Large intestine (tissue), 3 donors: ENCODE data around the gene TBC1D22A. TPM values are rescaled to one million over a fixed set of nuclear protein-coding genes. Genes with fewer than 3 reads are reported as not detected.

Experiments used
- DNase-seq, 2 donors: peaks; one replicate each; pipeline versions ENCODE4 v3.0.0 to v3.0.0-alpha.2; 2013
- H3K27ac ChIP-seq: one replicate; pipeline ENCODE4 v1.5.1; 2013; ENCODE audit warnings: low read length
- H3K27me3 ChIP-seq: 2 replicates; pipeline ENCODE4 v1.6.1; 2013; ENCODE audit warnings: low read length; ENCODE audit not compliant: control insufficient read depth, insufficient read depth
- H3K36me3 ChIP-seq: 2 replicates; pipeline ENCODE4 v1.6.1; 2013; ENCODE audit warnings: low read length; ENCODE audit not compliant: control insufficient read depth, insufficient read depth
- H3K4me1 ChIP-seq: one replicate; pipeline ENCODE4 v1.6.1; 2013; ENCODE audit warnings: low read length; ENCODE audit not compliant: control insufficient read depth, insufficient read depth
- H3K4me3 ChIP-seq: one replicate; pipeline ENCODE4 v1.5.1; 2013; ENCODE audit warnings: low read length
- H3K9me3 ChIP-seq: one replicate; pipeline ENCODE4 v1.6.1; 2013; ENCODE audit warnings: mild to moderate bottlenecking, low read depth, low read length, moderate library complexity; ENCODE audit not compliant: control insufficient read depth
- WGBS: methylation state at CpG from one replicate; pipeline ENCODE4 v1.1.5; 2013; ENCODE audit warnings: low lambda C conversion rate; ENCODE audit not compliant: insufficient coverage; 5-methylcytosine and 5-hydroxymethylcytosine counted together
- polyA plus RNA-seq: library from polyadenylated mRNA; unstranded; fragments of 120-200 nt; gene quantifications from one replicate; pipeline ENCODE4 v1.2.1, GENCODE V29; 2013

The TBC1D22A gene
- polyA plus RNA-seq, 1 donor: 21.5 TPM

DNA sequence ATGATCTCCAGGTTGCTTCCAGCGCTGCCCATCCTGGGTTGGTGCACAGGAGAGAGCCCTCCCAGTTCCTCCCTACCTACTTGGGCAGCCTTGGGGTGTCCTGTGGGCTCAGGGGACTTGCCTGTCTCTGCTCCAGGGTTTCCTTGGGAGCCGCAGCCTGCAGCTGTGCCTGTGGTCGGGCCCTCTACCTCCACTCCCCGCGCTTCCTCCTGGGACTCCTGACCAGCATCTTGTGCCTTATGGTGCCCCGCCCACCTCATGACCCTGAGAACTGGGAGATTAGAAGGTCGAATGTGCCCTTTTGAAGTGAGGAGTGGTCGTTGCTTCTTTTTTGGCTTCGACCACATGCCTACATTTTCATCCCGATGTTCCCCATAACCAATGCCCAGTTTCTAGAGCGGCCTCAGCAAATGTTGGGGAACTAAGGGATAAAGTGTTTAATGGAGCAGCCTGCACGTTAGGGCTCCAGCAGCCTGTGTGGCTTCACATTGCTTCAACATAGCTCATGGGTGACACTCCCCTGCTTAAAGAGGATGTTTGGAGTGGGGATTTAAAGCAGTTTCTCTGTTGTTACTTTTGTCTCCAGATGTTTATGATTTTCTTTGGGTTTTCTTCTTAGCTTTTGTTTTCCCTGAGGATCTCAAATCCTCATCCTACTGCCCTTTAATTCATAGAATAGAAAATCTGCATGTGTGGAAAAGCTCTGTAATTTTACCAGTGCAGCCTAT, 248.8 kb downstream of the TBC1D22A start:
- Histone ChIP-seq H3K4me3 (no peak overlapping the region), H3K27ac (no peak overlapping the region), H3K27me3 (no peaks in the 10 kb centered on the region), H3K36me3 (peaks cover 25% of the 10 kb centered on the region), H3K4me1 (peaks cover 17% of the 10 kb centered on the region), H3K9me3 (no peaks in the 10 kb centered on the region)
- no CpG with 5 or more reads among the region's 12 CpGs for WGBS
- DNase-seq: peak in 1 of 2 donors; percentile 44

DNA sequence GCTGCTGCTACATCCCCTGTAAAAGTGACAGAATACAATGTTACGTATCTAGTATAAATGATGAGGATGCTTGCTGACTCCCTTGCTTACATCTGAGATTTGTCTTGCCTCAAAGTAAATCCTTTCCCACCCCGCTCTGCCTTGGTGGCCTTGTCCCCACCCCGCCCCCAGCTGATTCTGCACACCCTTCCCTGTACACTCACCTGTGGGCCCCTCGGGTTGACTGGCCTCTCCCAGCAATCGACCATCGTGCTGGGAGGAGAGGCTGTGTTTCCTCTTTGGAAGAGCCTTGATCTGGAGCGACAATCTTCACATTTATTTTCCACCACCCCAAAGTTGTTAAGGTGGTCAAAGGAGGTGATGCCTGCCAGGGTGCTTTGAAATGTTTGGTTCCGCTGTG, 249.4 kb downstream of the TBC1D22A start:
- no peak overlapping the region for H3K4me3 ChIP-seq
- H3K4me1 ChIP-seq: peaks cover 17% of the 10 kb centered on the region
- H3K36me3 ChIP-seq: peaks cover 27% of the 10 kb centered on the region
- no peaks in the 10 kb centered on the region for H3K27me3 ChIP-seq
- no CpG with 5 or more reads among the region's 8 CpGs for WGBS
- DNase-seq: peak in 1 of 2 donors; percentile 57
- no peak overlapping the region for H3K27ac ChIP-seq
- no peaks in the 10 kb centered on the region for H3K9me3 ChIP-seq

DNA sequence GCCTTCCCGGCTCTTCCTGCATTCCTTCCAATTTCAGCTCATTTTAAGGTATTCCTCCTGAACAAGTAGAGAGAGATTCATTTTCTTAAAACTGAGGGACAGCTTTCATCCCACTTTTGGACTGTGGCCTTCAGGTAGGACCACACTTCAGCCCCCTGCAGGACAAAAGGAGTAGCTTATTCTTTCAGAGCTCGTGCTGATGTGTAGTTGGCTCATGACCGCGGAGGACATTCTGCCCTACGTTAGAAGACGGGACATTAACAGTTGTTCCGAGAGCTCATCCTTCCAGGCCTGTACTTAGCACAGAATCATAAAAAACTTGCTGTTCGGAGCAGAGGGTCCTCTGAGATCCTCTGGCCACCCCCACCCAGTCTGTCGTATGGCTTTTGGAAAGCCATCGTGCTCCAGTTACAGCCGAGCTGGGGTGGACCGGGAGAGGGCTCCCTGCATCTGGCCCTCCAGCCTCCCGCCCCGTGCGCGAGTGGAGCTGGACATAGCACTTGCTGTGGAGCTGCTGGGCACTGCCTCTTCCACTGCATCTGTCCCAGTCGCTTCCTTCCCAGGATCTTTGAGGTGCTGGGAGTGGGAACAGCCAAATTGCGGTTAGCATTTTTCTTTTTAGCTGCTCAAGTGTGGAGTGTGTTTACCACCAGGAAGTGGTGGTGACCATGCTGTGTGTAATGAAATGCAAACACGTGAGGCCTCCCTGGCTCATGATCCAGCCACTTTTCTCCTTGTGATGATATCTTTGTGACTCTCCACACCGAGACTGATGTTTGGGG, 250.3 kb downstream of the TBC1D22A start:
- DNase-seq: no peak
- H3K27me3 ChIP-seq: no peaks in the 10 kb centered on the region
- no CpG with 5 or more reads among the region's 20 CpGs for WGBS
- H3K4me3 ChIP-seq: no peak overlapping the region
- peaks cover 24% of the 10 kb centered on the region for H3K36me3 ChIP-seq
- peaks cover 17% of the 10 kb centered on the region for H3K4me1 ChIP-seq
- no peak overlapping the region for H3K27ac ChIP-seq
- H3K9me3 ChIP-seq: no peaks in the 10 kb centered on the region

DNA sequence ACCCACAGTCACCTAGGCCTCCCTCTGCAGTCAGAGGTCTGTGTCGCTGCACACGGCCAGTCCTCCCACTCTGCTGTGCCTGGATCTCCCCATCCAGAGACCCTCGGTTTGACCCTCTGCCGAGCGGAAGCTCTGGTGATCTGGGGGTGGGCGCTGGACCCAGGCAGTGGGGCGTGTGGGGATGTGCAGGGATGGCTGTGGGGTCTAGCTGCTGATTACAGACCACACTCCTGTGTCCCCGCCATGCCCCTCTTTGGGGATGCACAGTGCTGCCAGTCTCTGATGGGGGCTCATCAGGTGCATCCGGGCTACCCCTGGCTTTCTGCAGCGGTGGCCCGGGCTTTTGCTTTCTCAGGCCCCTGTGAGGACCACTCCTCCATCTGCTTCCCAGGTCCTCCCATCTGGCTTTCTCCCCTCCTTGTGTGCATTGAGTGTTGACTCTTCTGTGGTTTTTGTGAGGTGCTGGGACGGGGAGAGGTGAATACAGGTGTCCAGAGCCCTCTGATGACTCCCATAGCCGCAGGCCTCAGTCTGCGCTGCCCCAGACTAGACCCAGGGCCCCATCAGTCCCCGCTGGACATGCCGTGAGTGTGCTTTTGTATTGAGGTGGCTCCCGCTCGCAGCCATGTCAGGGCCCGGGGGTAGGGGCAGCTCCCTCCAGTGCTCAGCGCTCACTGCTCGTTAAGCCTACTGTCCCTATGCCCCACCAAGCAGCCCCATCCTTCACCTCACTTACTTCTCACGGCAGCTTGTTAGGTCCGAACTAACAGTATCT, 251.6 kb downstream of the TBC1D22A start:
- DNase-seq: no peak
- Histone ChIP-seq H3K4me1 (peaks cover 17% of the 10 kb centered on the region), H3K27ac (no peak overlapping the region), H3K36me3 (peaks cover 19% of the 10 kb centered on the region), H3K9me3 (no peaks in the 10 kb centered on the region), H3K4me3 (no peak overlapping the region), H3K27me3 (no peaks in the 10 kb centered on the region)
- WGBS: no CpG with 5 or more reads among the region's 23 CpGs

DNA sequence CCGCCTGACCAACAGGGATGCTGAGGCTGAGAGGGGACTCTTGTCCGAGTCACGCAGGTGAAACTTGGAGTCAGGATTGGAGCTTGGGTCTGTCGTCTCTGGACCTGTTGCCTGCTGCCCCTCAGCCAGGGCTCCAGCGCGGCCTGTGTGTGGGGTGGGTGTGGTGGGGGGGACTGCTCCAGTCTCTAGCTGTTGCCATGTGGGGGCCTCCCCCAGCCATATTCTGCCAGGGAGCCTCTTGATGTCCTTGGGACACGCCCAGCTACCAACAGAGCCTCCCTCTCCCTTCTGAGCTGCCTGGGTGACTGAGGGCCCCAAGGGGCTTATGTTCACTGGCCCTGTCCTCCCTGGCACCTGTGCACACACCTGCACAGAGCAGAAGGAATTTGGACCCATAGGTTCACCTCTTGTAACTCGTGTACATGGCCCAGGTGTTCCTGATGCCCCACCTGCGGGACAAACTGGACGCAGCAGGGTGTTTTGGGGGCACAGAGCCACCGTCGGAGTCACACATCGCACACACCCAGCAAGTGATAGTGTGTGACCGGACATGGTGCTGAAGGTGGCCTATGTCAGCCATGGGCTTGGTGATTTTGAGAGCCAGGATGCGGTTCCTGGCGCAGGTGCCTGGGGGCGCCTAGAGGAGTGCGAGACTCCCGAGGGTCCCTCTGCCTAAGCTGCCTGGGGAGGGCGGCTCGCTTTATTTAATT, 252.3 kb downstream of the TBC1D22A start:
- H3K4me1 ChIP-seq: peaks cover 17% of the 10 kb centered on the region
- H3K9me3 ChIP-seq: peaks cover 6% of the 10 kb centered on the region
- peaks cover 11% of the 10 kb centered on the region for H3K36me3 ChIP-seq
- no peaks in the 10 kb centered on the region for H3K27me3 ChIP-seq
- peak; percentile 64 to 79 for DNase-seq
- no CpG with 5 or more reads among the region's 21 CpGs for WGBS
- no peak overlapping the region for H3K4me3 ChIP-seq
- no peak overlapping the region for H3K27ac ChIP-seq

DNA sequence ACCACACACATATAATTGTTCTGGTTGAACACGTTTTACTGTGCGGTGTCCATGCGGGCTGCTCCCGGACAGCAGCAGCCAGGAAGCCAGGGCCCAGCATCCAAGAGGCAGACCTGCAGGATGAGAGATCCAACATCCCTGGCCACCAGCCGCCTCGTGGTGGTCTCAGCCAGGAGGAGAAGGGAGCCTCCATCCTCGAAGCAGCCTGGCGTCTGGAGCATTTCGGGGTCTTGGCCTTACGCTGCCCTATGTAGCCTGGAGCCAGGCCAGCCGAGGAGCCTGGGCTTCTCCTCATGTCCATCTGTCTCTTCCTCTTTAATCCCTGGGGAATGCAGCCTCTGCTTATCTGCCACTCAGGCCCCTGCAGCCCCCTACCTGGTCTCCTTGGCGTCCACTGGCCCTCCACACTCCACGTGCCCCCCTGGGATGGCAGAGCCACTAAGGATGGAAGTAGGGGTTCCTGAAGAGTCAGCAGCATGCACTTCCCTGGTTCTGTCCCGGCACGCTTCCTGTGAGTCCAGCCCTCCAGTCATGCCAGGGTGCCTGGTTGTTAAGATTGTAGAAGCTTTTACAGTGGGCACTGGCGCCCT, 253.2 kb downstream of the TBC1D22A start:
- no peak overlapping the region for H3K4me3 ChIP-seq
- DNase-seq: no peak
- no peak overlapping the region for H3K27ac ChIP-seq
- H3K9me3 ChIP-seq: peaks cover 10% of the 10 kb centered on the region
- H3K27me3 ChIP-seq: no peaks in the 10 kb centered on the region
- no CpG with 5 or more reads among the region's 16 CpGs for WGBS
- H3K36me3 ChIP-seq: peaks cover 9% of the 10 kb centered on the region
- peaks cover 13% of the 10 kb centered on the region for H3K4me1 ChIP-seq

DNA sequence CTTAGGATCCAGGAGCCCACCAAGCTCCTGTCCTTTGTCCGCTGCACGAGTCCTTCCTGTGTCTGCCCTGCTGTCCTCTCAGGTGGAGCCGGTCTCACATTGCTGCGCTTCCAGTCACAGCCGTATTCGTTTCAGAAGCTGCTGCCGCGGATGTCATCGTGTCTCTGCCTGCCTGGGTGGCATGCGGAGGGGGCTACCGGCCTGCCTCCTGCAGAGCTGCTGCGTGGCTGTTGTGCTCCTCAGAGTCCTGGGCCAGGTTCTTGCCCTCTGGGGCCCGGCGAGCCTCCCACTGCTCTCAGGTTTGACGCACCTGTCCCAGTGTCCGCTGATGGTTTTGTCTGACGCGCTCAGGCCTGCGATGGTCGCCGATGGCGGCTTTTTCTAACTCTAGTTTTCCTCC, 254.2 kb downstream of the TBC1D22A start:
- no peak overlapping the region for H3K4me3 ChIP-seq
- peaks cover 9% of the 10 kb centered on the region for H3K36me3 ChIP-seq
- peaks cover 13% of the 10 kb centered on the region for H3K4me1 ChIP-seq
- no peak for DNase-seq
- WGBS: no CpG with 5 or more reads among the region's 22 CpGs
- peaks cover 14% of the 10 kb centered on the region for H3K9me3 ChIP-seq
- H3K27ac ChIP-seq: no peak overlapping the region
- no peaks in the 10 kb centered on the region for H3K27me3 ChIP-seq

DNA sequence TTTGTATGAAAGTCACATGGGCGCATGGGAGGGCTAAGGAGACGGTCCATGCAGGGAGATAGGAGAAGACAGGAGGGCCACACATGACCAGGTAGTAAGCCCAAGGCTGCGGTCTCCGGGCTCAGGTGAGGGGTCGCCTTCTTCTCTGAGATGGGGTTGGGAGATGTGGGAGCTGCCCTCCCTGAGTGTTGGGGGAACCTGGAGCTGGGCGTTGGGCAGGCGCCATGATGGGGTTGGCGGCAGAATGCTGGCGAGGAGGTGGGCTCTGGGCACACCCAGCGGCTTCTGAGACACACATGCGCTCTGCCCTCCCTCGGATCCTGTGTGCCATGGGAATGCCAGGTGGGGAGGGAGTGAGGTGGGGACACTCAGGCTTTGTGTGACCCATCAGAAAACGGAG, 254.8 kb downstream of the TBC1D22A start:
- no peak overlapping the region for H3K27ac ChIP-seq
- H3K4me1 ChIP-seq: peaks cover 10% of the 10 kb centered on the region
- H3K36me3 ChIP-seq: peaks cover 9% of the 10 kb centered on the region
- no peaks in the 10 kb centered on the region for H3K27me3 ChIP-seq
- peaks cover 14% of the 10 kb centered on the region for H3K9me3 ChIP-seq
- no peak for DNase-seq
- 100% methylated on average over 1 of the region's 13 CpGs for WGBS
- H3K4me3 ChIP-seq: no peak overlapping the region

DNA sequence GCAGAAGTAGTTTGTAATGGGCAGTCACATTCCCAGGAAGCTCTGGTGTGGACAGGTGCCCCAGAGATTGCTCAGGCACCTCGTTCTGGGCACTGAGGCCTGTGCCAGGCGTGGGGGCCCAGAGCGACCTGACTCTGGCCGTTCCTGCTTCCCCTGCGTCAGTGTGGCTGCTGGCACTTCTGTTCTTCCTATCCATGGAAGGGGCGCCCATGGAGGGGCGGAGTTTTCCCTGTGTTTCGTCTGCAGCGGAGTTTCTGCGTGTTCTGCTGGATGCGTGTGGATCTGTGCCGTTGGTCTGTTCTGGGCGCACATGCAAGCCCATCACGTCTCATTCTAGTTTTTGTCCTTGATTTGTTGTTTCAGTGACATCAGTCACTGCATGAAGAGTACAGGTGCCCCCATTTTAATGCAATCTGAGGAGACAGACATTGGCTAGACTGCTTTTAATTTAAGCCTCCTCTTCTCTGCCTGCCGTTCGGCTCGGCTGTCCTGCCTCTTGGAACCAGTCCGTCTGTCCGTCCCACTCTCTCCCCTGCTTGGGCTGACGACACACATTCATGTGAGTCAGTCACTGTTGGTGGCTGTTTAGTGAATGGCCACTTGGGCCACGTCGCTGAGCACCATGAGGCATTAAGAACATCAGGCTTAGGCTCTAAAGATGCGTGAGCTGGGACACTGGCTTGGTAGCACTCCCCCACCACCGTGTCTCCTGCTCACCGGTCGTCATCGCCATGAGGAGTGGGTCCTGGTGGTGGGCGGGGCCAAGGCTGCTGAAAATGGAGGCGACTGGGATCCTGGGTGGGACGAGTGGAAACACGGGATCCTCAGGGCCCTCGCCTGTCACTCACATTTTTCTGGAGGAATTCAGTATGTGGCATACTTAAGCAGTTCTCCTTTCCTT, 255.8 kb downstream of the TBC1D22A start:
- Histone ChIP-seq H3K36me3 (peaks cover 9% of the 10 kb centered on the region), H3K9me3 (peaks cover 14% of the 10 kb centered on the region), H3K4me3 (no peak overlapping the region), H3K27me3 (no peaks in the 10 kb centered on the region), H3K27ac (no peak overlapping the region), H3K4me1 (peaks cover 10% of the 10 kb centered on the region)
- no CpG with 5 or more reads among the region's 32 CpGs for WGBS
- DNase-seq: no peak
